ENCODE results near the gene NMNAT3. TPM values are rescaled to one million over a fixed set of nuclear protein-coding genes. Genes with fewer than 3 reads are reported as not detected.

NMNAT3 gene
- total RNA-seq, 1 donor from 2014 or later, result 13.6 TPM

DNA sequence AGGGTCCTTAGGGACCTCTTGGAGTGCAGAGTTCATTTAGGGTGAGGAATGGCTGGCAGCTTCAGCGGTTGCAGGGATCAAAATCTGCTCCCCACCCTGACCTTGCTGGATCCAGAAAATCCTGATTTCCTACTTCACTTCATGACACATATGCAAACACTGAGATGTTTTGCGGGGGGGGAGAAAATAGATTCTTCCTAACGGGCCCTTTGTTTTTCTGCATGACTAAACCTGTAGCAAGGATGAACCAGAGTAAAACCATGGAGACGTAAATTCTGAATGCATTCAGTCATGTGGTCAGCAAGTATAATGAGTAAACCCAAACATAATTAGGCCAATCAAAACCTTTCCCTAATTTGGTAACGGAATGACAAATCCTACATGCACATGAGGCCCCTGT, 118.2 kb downstream of the NMNAT3 start:
- TF ChIP-seq, protein P1, sequence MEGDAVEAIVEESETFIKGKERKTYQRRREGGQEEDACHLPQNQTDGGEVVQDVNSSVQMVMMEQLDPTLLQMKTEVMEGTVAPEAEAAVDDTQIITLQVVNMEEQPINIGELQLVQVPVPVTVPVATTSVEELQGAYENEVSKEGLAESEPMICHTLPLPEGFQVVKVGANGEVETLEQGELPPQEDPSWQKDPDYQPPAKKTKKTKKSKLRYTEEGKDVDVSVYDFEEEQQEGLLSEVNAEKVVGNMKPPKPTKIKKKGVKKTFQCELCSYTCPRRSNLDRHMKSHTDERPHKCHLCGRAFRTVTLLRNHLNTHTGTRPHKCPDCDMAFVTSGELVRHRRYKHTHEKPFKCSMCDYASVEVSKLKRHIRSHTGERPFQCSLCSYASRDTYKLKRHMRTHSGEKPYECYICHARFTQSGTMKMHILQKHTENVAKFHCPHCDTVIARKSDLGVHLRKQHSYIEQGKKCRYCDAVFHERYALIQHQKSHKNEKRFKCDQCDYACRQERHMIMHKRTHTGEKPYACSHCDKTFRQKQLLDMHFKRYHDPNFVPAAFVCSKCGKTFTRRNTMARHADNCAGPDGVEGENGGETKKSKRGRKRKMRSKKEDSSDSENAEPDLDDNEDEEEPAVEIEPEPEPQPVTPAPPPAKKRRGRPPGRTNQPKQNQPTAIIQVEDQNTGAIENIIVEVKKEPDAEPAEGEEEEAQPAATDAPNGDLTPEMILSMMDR (IDR thresholded peaks at IDR 0.05; ENCODE audit: unreplicated experiment), result no peak
- H3K36me3 Mint-ChIP-seq, result no peaks in the 10 kb centered on the region
- no peaks in the 10 kb centered on the region for H3K9me3 Mint-ChIP-seq
- DNase-seq (ENCODE audit: low spot score in 2 of 2, unreplicated experiment in 2 of 2), result no peak
- H3K4me3 Mint-ChIP-seq, result no peak overlapping the region
- peak overlapping the region; percentile 40 for H3K27ac Mint-ChIP-seq
- H3K4me1 Mint-ChIP-seq, result peaks cover 58% of the 10 kb centered on the region
- H3K27me3 Mint-ChIP-seq (ENCODE audit: low read depth), result no peaks in the 10 kb centered on the region

DNA sequence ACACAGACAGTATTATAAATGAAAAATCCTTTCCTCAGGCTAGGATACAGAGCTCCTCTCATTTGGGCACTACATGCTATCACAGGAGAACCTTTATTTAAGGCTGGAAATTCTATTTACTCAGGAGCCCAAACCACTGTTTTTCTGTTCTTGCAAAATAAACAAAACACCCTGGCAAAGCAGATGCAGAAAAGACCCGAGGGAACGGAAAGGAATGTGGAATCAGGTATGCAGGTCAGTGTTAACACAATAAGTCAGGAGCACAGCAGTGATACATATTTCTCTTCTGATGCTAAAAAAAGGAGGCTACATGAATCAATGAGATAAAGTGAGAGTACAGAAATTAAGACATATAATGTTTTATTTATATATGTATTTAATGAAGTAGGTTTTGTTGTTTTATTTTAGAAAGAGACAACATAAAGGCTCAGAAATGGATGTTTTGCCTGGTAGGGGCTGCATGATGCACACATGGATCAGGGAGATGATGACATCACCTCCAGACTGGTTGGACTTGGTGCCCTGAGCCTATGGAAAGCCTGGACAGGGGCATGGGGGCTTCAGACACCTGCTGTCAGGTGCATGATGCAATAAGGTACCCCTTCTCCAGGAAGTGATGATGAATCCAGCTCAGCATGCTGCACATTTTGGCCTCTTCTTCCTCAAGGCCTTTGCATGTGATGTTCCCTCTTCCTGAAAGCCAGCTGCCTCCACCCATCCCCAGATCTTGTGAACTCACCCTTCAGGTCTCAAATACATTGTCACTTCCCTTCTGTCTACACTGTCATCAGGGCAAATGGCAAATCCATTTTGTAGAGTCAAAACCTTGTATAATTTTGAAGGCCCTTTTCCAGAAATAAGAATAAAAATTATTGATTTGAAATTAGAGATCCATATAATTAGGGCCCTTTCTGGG, 119.2 kb downstream of the NMNAT3 start:
- DNase-seq (ENCODE audit: low spot score in 2 of 2, unreplicated experiment in 2 of 2), result no peak
- H3K27ac Mint-ChIP-seq, result peak overlapping the region; percentile 13
- no peak overlapping the region for H3K4me3 Mint-ChIP-seq
- H3K4me1 Mint-ChIP-seq, result peaks cover 64% of the 10 kb centered on the region
- TF ChIP-seq, protein P1 (IDR thresholded peaks at IDR 0.05; ENCODE audit: unreplicated experiment), result no peak
- H3K36me3 Mint-ChIP-seq, result no peaks in the 10 kb centered on the region
- no peaks in the 10 kb centered on the region for H3K9me3 Mint-ChIP-seq
- no peaks in the 10 kb centered on the region for H3K27me3 Mint-ChIP-seq (ENCODE audit: low read depth)

DNA sequence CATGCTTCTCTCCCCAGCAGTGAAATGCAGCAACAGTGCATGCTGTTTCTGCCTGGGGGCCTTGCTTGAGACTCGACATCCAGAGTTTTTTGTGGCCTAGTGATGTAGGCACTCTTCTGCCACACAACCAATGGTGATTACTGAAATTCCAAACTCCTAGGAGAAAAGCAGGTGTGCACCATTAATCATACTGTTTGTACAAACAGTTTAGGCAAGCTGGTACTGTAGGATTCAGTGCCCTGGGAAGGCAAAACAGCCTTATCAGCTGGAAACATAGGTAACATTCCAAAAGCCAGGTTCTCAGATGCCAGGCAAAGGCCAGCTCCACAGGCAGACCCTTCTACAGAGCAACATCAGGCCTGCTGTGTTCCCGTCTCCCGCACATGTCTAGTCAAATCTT, 120.7 kb downstream of the NMNAT3 start:
- Mint-ChIP-seq H3K36me3 (no peaks in the 10 kb centered on the region), H3K9me3 (no peaks in the 10 kb centered on the region), H3K4me1 (peaks cover 70% of the 10 kb centered on the region), H3K4me3 (no peak overlapping the region), H3K27ac (no peak overlapping the region), H3K27me3 (ENCODE audit: low read depth) (no peaks in the 10 kb centered on the region)
- DNase-seq (ENCODE audit: low spot score in 2 of 2, unreplicated experiment in 2 of 2), result no peak
- TF ChIP-seq, protein P1 (IDR thresholded peaks at IDR 0.05; ENCODE audit: unreplicated experiment), result no peak

DNA sequence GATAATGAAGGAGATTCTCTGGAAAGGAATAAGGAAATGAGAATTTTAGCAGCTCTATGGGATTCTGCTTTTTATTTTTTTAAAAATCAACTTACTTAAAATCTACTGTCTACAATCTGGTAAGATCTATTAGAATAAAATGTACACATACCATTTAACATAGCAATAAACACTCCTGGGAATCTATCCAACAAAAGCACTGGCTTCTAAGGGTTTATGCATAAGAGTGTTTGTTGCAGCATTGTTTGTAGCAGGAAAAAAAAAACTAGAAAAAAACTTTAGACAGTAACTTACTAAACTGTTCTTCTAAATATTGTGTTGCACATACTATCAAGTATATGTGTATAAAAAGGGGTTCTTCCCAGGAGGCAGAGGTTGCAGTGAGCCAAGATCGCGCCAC, 122.5 kb downstream of the NMNAT3 start:
- Mint-ChIP-seq H3K27me3 (ENCODE audit: low read depth) (no peaks in the 10 kb centered on the region), H3K27ac (peak overlapping the region; percentile 87), H3K4me1 (peaks cover 59% of the 10 kb centered on the region), H3K9me3 (no peaks in the 10 kb centered on the region), H3K4me3 (no peak overlapping the region), H3K36me3 (no peaks in the 10 kb centered on the region)
- TF ChIP-seq, protein P1 (IDR thresholded peaks at IDR 0.05; ENCODE audit: unreplicated experiment), result no peak
- DNase-seq (ENCODE audit: low spot score in 2 of 2, unreplicated experiment in 2 of 2), result no peak

DNA sequence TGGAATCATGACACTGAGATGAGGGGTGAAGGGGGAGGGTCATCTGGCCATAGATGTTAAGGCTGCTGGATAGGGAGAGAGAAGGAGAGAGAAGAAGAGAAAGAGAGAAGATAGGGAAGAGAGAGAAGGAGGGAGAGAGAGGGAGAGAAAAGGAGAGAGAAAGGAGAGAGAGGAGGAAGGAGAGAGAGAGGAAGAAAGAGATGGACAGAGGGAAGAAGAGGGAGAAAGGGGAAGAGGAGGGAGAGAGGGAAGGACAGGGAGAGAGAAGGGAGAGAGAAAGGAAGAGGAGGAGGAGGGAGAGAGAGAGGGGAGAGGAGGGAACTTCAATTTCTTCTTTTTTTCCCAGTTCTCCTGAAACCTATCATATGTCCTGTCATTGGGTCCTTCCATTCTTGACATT, 123.1 kb downstream of the NMNAT3 start:
- peaks cover 54% of the 10 kb centered on the region for H3K4me1 Mint-ChIP-seq
- no peaks in the 10 kb centered on the region for H3K27me3 Mint-ChIP-seq (ENCODE audit: low read depth)
- peak overlapping the region; percentile 87 for H3K27ac Mint-ChIP-seq
- TF ChIP-seq, protein P1 (IDR thresholded peaks at IDR 0.05; ENCODE audit: unreplicated experiment), result no peak
- H3K4me3 Mint-ChIP-seq, result no peak overlapping the region
- H3K9me3 Mint-ChIP-seq, result no peaks in the 10 kb centered on the region
- H3K36me3 Mint-ChIP-seq, result no peaks in the 10 kb centered on the region
- no peak for DNase-seq (ENCODE audit: low spot score in 2 of 2, unreplicated experiment in 2 of 2)

All from mesothelial cell of epicardium (in vitro differentiated cells).